GM21737 (cell line): ENCODE results near the gene ARID3A.

ENCODE experiments used
- ATAC-seq: cut with Tn5 transposase; IDR thresholded peaks from one replicate; pipeline ENCODE4 v1.9.1; 2021; ENCODE audit warnings: mild to moderate bottlenecking, moderate library complexity; ENCODE audit not compliant: unreplicated experiment

The ARID3A gene

GRCh38 chr19:1000591-1001537, 75.0 kb downstream of the ARID3A start:
- ATAC-seq: no peak

GRCh38 chr19:1001538-1002166, 75.8 kb downstream of the ARID3A start:
- ATAC-seq: no peak

GRCh38 chr19:1002600-1002999, 76.8 kb downstream of the ARID3A start:
- no peak for ATAC-seq

- no peak for ATAC-seq
These were observed 77.4 kb downstream of the ARID3A start for GRCh38 chr19:1003283-1003682.

GRCh38 chr19:1004204-1004802, 78.5 kb downstream of the ARID3A start:
- ATAC-seq: no peak

GRCh38 chr19:1004803-1005664, 79.2 kb downstream of the ARID3A start:
- ATAC-seq: no peak

GRCh38 chr19:1006711-1007398, 81.0 kb downstream of the ARID3A start:
- ATAC-seq: no peak

GRCh38 chr19:1007399-1008251, 81.8 kb downstream of the ARID3A start:
- ATAC-seq: no peak

- no peak for ATAC-seq
These were observed 82.6 kb downstream of the ARID3A start for GRCh38 chr19:1008268-1009040.

- no peak for ATAC-seq
These were observed 83.5 kb downstream of the ARID3A start for GRCh38 chr19:1009041-1009980.

- ATAC-seq: no peak
These were observed 84.2 kb downstream of the ARID3A start for GRCh38 chr19:1009981-1010538.

- ATAC-seq: no peak
These were observed 85.0 kb downstream of the ARID3A start for GRCh38 chr19:1010586-1011510.

- ATAC-seq: no peak
These were observed 86.0 kb downstream of the ARID3A start for GRCh38 chr19:1011831-1012333.

- no peak for ATAC-seq
These were observed 86.5 kb downstream of the ARID3A start for GRCh38 chr19:1012334-1012733.

GRCh38 chr19:1013218-1013617, 87.4 kb downstream of the ARID3A start:
- no peak for ATAC-seq
